Fibroblast of lung (primary cell): Measurements from ENCODE around the gene CDC42EP5. TPM values are rescaled to one million over a fixed set of nuclear protein-coding genes. Genes with fewer than 3 reads are reported as not detected.
"Not testable (repeated sequence)": the region's sequence is repeated elsewhere in the genome, so short reads cannot be mapped to it uniquely, and the experiment has no call there.

Experiments
- DNase-seq, 2 donors: peaks; one replicate each; pipeline versions ENCODE4 v3.0.0 to v3.0.0-alpha.2; 2010; ENCODE audit warnings: low read depth in 2 of 2
- H2AFZ ChIP-seq: 2 replicates; pipeline ENCODE4 v1.5.1; 2012; ENCODE audit warnings: low read length, control low read depth, inconsistent platforms
- H3K27ac ChIP-seq: 2 replicates; pipeline ENCODE4 v1.5.1; 2011; ENCODE audit warnings: low read length, control low read depth; ENCODE audit not compliant: insufficient read depth
- H3K27me3 ChIP-seq: 2 replicates; pipeline ENCODE4 v1.5.1; 2011; ENCODE audit warnings: mild to moderate bottlenecking, low read length; ENCODE audit not compliant: control insufficient read depth, insufficient read depth
- H3K36me3 ChIP-seq: 2 replicates; pipeline ENCODE4 v1.5.1; 2011; ENCODE audit warnings: low read length; ENCODE audit not compliant: control insufficient read depth, insufficient read depth
- H3K4me1 ChIP-seq: 2 replicates; pipeline ENCODE4 v1.5.1; 2011; ENCODE audit warnings: low read length; ENCODE audit not compliant: control insufficient read depth, insufficient read depth; ENCODE audit errors: extremely low read depth
- H3K4me2 ChIP-seq: 2 replicates; pipeline ENCODE4 v1.5.1; 2011; ENCODE audit warnings: low read length, control low read depth; ENCODE audit not compliant: insufficient read depth; ENCODE audit errors: extremely low read depth
- H3K4me3 ChIP-seq, 4 experiments: fragments of 200-600 bp in 1 of 4; sonication (generic) in 1 of 4; replicated peaks in 1 of 4; 2 replicates each; pipeline ENCODE4 v1.5.1; 2011 to 2016; ENCODE audit warnings: low read length in 4 of 4, low read depth in 3 of 4, mild to moderate bottlenecking in 3 of 4, control low read depth in 2 of 4, inconsistent platforms in 1 of 4, mixed read lengths in 1 of 4; ENCODE audit not compliant: insufficient read depth in 1 of 4; ENCODE audit errors: control extremely low read depth in 1 of 4
- H3K79me2 ChIP-seq: 2 replicates; pipeline ENCODE4 v1.5.1; 2012; ENCODE audit warnings: mild to moderate bottlenecking, low read length, inconsistent platforms; ENCODE audit not compliant: control insufficient read depth, insufficient read depth
- H3K9ac ChIP-seq: 2 replicates; pipeline ENCODE4 v1.5.1; 2011; ENCODE audit warnings: mild to moderate bottlenecking, low read length, control low read depth; ENCODE audit not compliant: insufficient read depth
- H3K9me3 ChIP-seq: 2 replicates; pipeline ENCODE4 v1.5.1; 2012; ENCODE audit warnings: low read depth, low read length; ENCODE audit not compliant: control insufficient read depth, insufficient read depth
- H4K20me1 ChIP-seq: 2 replicates; pipeline ENCODE4 v1.5.1; 2011; ENCODE audit warnings: low read length; ENCODE audit not compliant: control insufficient read depth, insufficient read depth; ENCODE audit errors: extremely low read depth
- EZH2 ChIP-seq: IDR thresholded peaks from 2 replicates; pipeline ENCODE4 v1.5.1; 2012; ENCODE audit warnings: low read length, control low read depth, mild to moderate bottlenecking; ENCODE audit errors: missing control alignments
- polyA plus RNA-seq, 2 donors: library from polyadenylated mRNA; depleted of rRNA in 1 of 2; stranded (reverse) in 1 of 2; unstranded in 1 of 2; fragments of >200 nt; gene quantifications; 2 replicates each; pipeline ENCODE4 v1.2.1, GENCODE V29; 2011 to 2012; ENCODE audit warnings: missing spikeins in 1 of 2
- total RNA-seq: library from RNA; depleted of rRNA; stranded (reverse); fragments of >200 nt; gene quantifications from 2 replicates; pipeline ENCODE4 v1.2.1, GENCODE V29; 2014
- TF ChIP-seq, protein P1 (sequence below), 2 donors: IDR thresholded peaks in 1 of 2; conservative IDR thresholded peaks in 1 of 2; 1 replicate in 1 of 2; 2 replicates in 1 of 2; pipeline ENCODE4 v1.5.1; 2011 to 2012; ENCODE audit warnings: low read length in 2 of 2, control low read depth in 1 of 2, inconsistent platforms in 1 of 2, low read depth in 1 of 2, mild to moderate bottlenecking in 1 of 2

Gene CDC42EP5
- total and polyA plus RNA-seq, 2 donors (not counting 1 experiment from before 2014, with no cell fraction given), result 7.2 to 14.7 TPM

DNA sequence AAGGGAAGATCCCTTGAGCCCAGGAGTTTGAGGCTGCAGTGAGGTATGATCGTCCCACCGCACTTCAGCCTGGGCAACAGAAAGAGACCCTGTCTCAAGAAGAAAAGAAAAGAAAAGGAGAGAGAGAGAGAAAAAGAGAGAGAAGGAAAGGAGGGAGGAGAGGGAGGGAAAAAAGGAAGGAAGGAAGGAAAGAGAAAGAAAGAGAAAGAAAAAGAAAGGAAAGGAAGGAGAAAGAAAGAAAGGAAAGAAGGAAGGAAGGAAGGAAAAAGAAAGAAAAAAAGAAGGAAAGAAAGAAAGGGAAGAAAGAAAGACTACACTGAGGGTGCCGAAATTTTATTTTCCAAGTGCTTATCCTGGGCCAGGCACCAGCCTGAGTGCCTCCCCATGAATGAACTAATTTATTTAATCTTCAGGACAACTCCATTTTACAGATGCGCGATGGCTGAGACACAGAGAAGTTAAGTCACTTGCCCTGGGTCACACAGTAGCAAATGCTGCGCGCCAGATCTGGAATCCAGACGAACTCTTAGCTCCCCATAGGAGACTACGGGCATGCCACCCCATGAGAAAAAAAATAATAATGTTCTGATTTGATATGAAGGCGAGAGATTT, 2.7 kb downstream of the CDC42EP5 start:
- Histone ChIP-seq H3K4me1 (peaks cover 5% of the 10 kb centered on the region), H3K4me3 (peak overlapping the region in 1 of 4 experiments; percentile 69), H3K9ac (no peak overlapping the region), H4K20me1 (no peaks in the 10 kb centered on the region), H3K4me2 (no peak overlapping the region), H3K36me3 (no peaks in the 10 kb centered on the region), H3K9me3 (no peaks in the 10 kb centered on the region), H3K79me2 (no peaks in the 10 kb centered on the region), H2AFZ (no peak overlapping the region), H3K27me3 (no peaks in the 10 kb centered on the region), H3K27ac (no peak overlapping the region)
- TF ChIP-seq, protein P1, sequence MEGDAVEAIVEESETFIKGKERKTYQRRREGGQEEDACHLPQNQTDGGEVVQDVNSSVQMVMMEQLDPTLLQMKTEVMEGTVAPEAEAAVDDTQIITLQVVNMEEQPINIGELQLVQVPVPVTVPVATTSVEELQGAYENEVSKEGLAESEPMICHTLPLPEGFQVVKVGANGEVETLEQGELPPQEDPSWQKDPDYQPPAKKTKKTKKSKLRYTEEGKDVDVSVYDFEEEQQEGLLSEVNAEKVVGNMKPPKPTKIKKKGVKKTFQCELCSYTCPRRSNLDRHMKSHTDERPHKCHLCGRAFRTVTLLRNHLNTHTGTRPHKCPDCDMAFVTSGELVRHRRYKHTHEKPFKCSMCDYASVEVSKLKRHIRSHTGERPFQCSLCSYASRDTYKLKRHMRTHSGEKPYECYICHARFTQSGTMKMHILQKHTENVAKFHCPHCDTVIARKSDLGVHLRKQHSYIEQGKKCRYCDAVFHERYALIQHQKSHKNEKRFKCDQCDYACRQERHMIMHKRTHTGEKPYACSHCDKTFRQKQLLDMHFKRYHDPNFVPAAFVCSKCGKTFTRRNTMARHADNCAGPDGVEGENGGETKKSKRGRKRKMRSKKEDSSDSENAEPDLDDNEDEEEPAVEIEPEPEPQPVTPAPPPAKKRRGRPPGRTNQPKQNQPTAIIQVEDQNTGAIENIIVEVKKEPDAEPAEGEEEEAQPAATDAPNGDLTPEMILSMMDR (conservative IDR thresholded peaks at IDR 0.05 in 1 of 2, IDR thresholded peaks at IDR 0.05 in 1 of 2; ENCODE audit: low read depth in 1 of 2, low read length in 2 of 2), result no peak
- TF ChIP-seq EZH2, result no peak
- DNase-seq, result no peak

DNA sequence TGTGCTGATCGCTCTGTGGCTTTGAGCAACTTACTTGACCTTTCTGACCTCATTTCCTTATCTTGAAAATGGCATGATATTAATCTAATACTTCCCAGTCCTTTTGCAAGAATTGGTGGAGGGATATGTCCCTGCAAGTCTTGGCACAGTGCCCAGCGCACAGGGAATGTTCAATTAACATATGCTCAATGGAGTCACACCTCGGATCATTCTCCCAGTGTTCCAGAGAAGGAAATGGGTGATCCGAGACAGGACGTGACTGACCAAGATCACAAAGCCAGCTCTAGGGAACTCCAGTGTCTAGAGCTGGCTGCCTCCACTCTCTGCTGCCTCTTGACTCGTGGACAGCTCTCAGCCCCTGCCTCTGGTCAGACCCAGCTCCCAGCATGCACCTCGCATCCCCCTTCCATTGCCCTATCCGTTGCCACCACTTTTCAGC, 3.6 kb downstream of the CDC42EP5 start:
- no peak overlapping the region for H3K4me3 ChIP-seq
- DNase-seq, result no peak
- H3K4me2 ChIP-seq, result no peak overlapping the region
- H3K4me1 ChIP-seq, result peaks cover 5% of the 10 kb centered on the region
- TF ChIP-seq EZH2, result no peak
- TF ChIP-seq, protein P1 (conservative IDR thresholded peaks at IDR 0.05 in 1 of 2, IDR thresholded peaks at IDR 0.05 in 1 of 2; ENCODE audit: low read depth in 1 of 2, low read length in 2 of 2), result no peak
- H3K36me3 ChIP-seq, result no peaks in the 10 kb centered on the region
- no peak overlapping the region for H3K9ac ChIP-seq
- no peak overlapping the region for H2AFZ ChIP-seq
- H3K27ac ChIP-seq, result no peak overlapping the region
- no peaks in the 10 kb centered on the region for H4K20me1 ChIP-seq
- no peaks in the 10 kb centered on the region for H3K79me2 ChIP-seq
- H3K27me3 ChIP-seq, result no peaks in the 10 kb centered on the region
- no peaks in the 10 kb centered on the region for H3K9me3 ChIP-seq

DNA sequence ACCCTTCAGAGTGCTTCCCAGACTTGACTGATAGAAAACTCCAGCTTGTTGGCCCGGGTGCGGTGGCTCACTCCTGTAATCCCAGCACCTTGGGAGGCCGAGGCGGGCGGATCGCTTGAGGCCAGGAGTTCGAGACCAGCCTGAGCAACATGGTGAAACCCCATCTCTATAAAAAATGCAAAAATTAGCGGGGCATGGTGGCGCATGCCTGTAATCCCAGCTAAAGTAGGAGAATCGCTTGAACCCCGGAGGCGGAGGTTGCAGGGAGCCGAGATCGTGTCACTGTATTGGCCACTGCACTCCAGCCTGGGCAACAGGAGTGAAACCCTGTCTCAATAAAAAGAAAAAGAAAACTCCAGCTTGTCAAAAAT, 7.0 kb downstream of the CDC42EP5 start:
- not testable (repeated sequence) for H3K9me3 ChIP-seq, H3K9ac ChIP-seq, H3K4me3 ChIP-seq, H4K20me1 ChIP-seq, H3K27me3 ChIP-seq, H3K27ac ChIP-seq, H3K4me2 ChIP-seq, H3K79me2 ChIP-seq, DNase-seq, H2AFZ ChIP-seq
- H3K36me3 ChIP-seq, result peaks cover 12% of the 10 kb centered on the region
- H3K4me1 ChIP-seq, result peaks cover 21% of the 10 kb centered on the region
